Hepatocyte (in vitro differentiated cells): Measurements from ENCODE around the gene WDFY2. TPM values are rescaled to one million over a fixed set of nuclear protein-coding genes. Genes with fewer than 3 reads are reported as not detected.

ENCODE experiments used
- DNase-seq: peaks from one replicate; pipeline ENCODE4 v3.0.0-alpha.2; 2016; ENCODE audit warnings: low spot score
- H2AFZ ChIP-seq: fragments of 200-600 bp; sonication (generic); 2 replicates; pipeline ENCODE4 v1.6.0; 2016; ENCODE audit warnings: antibody characterized with exemption, mild to moderate bottlenecking
- H3K27ac ChIP-seq: fragments of 200-600 bp; sonication (generic); 2 replicates; pipeline ENCODE4 v1.5.1; 2016; ENCODE audit warnings: mild to moderate bottlenecking
- H3K27me3 ChIP-seq: fragments of 200-600 bp; sonication (generic); 2 replicates; pipeline ENCODE4 v1.6.1; 2016
- H3K36me3 ChIP-seq: fragments of 200-600 bp; sonication (generic); replicated peaks from 2 replicates; pipeline ENCODE4 v1.5.1; 2016; ENCODE audit warnings: low read depth; ENCODE audit not compliant: insufficient read depth
- H3K4me1 ChIP-seq: fragments of 200-600 bp; sonication (generic); 2 replicates; pipeline ENCODE4 v1.5.1; 2016; ENCODE audit warnings: mild to moderate bottlenecking, moderate library complexity; ENCODE audit not compliant: insufficient read depth
- H3K4me2 ChIP-seq: fragments of 200-600 bp; sonication (generic); 2 replicates; pipeline ENCODE4 v1.6.0; 2016
- H3K4me3 ChIP-seq: fragments of 200-600 bp; sonication (generic); 2 replicates; pipeline ENCODE4 v1.5.1; 2016; ENCODE audit warnings: mild to moderate bottlenecking
- H3K79me2 ChIP-seq: fragments of 200-600 bp; sonication (generic); 2 replicates; pipeline ENCODE4 v1.6.0; 2017; ENCODE audit warnings: mild to moderate bottlenecking
- H3K9me2 ChIP-seq: fragments of 200-600 bp; sonication (generic); replicated peaks from 2 replicates; pipeline ENCODE4 v1.6.0; 2017; ENCODE audit warnings: mild to moderate bottlenecking; ENCODE audit not compliant: insufficient read depth
- H3K9me3 ChIP-seq: fragments of 200-600 bp; sonication (generic); 2 replicates; pipeline ENCODE4 v1.5.1; 2016; ENCODE audit warnings: low read depth, mild to moderate bottlenecking
- H4K20me1 ChIP-seq: fragments of 200-600 bp; sonication (generic); 2 replicates; pipeline ENCODE4 v1.6.0; 2016; ENCODE audit warnings: mild to moderate bottlenecking; ENCODE audit not compliant: insufficient read depth, poor library complexity, severe bottlenecking
- EZH2 ChIP-seq: fragments of 200-600 bp; sonication (generic); IDR thresholded peaks from 2 replicates; pipeline ENCODE4 v1.6.1; 2016; ENCODE audit warnings: antibody characterized with exemption, mild to moderate bottlenecking, borderline replicate concordance
- EZH2phosphoT487 ChIP-seq: fragments of 200-600 bp; sonication (generic); IDR thresholded peaks from one replicate; pipeline ENCODE4 v1.6.1; 2018; ENCODE audit warnings: antibody characterized with exemption, mild to moderate bottlenecking, low read depth, moderate library complexity; ENCODE audit not compliant: unreplicated experiment, severe bottlenecking
- WGBS: methylation state at CpG from one replicate; pipeline ENCODE4 v1.1.6; 2016; ENCODE audit warnings: low lambda C conversion rate; ENCODE audit errors: missing lambda C conversion rate; 5-methylcytosine and 5-hydroxymethylcytosine counted together
- polyA plus RNA-seq: library from polyadenylated mRNA; unstranded; fragments of >200 nt; fragmentation: Nextera tagmentation; extraction: Ambion mirVana; gene quantifications from 2 replicates; pipeline ENCODE4 v1.2.1, GENCODE V29; 2016
- total RNA-seq: library from RNA; depleted of rRNA; stranded (reverse); fragments of >200 nt; gene quantifications from 2 replicates; pipeline ENCODE4 v1.2.3, GENCODE V29; 2014
- TF ChIP-seq, protein P1 (sequence below): fragments of 200-600 bp; sonication (generic); IDR thresholded peaks from 2 replicates; pipeline ENCODE4 v1.5.1; 2016; ENCODE audit warnings: antibody characterized with exemption, mild to moderate bottlenecking; ENCODE audit not compliant: poor library complexity

The WDFY2 gene
- total and polyA plus RNA-seq, 2 experiments from 2014 or later = 9.0 to 9.1 TPM

DNA sequence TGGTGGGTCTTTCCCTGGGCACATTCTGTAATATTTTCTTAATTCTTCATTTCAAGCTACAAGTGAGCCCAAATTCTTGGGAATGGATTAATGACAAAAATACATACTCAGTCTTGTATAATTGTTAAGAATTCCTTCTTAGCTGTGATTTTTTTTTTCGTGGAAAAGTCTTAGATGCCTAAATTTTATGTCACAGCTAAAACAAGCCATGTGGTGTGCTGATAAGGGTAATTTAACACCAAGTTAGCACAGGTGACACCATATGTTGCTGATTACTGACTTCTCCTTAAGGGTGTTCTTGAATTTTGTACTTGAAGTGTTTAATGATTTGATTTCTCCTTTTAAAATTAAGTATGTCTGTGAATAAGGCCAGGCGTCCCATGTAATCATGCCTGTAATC lies 29.3 kb downstream of the WDFY2 start:
- H3K4me3 ChIP-seq = no peak overlapping the region
- 82% methylated on average over 2 of the region's 2 CpGs for WGBS
- no peak overlapping the region for H2AFZ ChIP-seq
- H3K79me2 ChIP-seq = peaks cover 29% of the 10 kb centered on the region
- DNase-seq = no peak
- no peak overlapping the region for H3K27ac ChIP-seq
- no peaks in the 10 kb centered on the region for H3K9me2 ChIP-seq
- H3K4me1 ChIP-seq = no peaks in the 10 kb centered on the region
- H3K9me3 ChIP-seq = no peaks in the 10 kb centered on the region
- TF ChIP-seq EZH2phosphoT487 (no peak), EZH2 (no peak)
- TF ChIP-seq, protein P1, sequence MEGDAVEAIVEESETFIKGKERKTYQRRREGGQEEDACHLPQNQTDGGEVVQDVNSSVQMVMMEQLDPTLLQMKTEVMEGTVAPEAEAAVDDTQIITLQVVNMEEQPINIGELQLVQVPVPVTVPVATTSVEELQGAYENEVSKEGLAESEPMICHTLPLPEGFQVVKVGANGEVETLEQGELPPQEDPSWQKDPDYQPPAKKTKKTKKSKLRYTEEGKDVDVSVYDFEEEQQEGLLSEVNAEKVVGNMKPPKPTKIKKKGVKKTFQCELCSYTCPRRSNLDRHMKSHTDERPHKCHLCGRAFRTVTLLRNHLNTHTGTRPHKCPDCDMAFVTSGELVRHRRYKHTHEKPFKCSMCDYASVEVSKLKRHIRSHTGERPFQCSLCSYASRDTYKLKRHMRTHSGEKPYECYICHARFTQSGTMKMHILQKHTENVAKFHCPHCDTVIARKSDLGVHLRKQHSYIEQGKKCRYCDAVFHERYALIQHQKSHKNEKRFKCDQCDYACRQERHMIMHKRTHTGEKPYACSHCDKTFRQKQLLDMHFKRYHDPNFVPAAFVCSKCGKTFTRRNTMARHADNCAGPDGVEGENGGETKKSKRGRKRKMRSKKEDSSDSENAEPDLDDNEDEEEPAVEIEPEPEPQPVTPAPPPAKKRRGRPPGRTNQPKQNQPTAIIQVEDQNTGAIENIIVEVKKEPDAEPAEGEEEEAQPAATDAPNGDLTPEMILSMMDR = no peak
- H4K20me1 ChIP-seq = no peaks in the 10 kb centered on the region
- no peaks in the 10 kb centered on the region for H3K36me3 ChIP-seq
- H3K27me3 ChIP-seq = no peaks in the 10 kb centered on the region
- no peak overlapping the region for H3K4me2 ChIP-seq

DNA sequence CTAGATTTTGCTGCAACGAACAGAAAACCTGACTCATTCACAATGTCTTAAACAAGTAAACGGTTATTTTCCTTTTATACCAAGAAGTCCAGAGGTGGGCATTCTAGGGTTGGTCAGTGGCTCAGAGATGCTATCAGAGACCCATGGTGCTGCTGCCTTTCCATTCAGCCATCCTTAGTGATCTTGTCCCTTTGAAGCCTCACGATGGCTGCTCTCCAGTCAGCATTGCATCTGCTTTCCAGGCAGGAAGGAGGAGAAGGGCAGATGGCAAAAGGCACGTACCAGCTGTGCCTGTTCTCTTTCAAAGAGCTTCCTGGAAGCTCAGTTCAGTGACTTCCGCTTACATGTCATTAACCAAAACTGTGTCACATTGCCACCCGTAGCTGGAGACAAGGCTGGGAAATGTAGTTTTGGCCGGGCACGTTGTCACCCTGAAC lies 30.1 kb downstream of the WDFY2 start:
- no peaks in the 10 kb centered on the region for H4K20me1 ChIP-seq
- H3K9me3 ChIP-seq = no peaks in the 10 kb centered on the region
- DNase-seq = no peak
- H2AFZ ChIP-seq = no peak overlapping the region
- H3K79me2 ChIP-seq = peaks cover 23% of the 10 kb centered on the region
- TF ChIP-seq, protein P1 = no peak
- TF ChIP-seq EZH2phosphoT487 (no peak), EZH2 (no peak)
- H3K27me3 ChIP-seq = no peaks in the 10 kb centered on the region
- 84% methylated on average over 8 of the region's 8 CpGs for WGBS
- H3K27ac ChIP-seq = no peak overlapping the region
- no peaks in the 10 kb centered on the region for H3K4me1 ChIP-seq
- H3K9me2 ChIP-seq = no peaks in the 10 kb centered on the region
- no peaks in the 10 kb centered on the region for H3K36me3 ChIP-seq
- H3K4me2 ChIP-seq = no peak overlapping the region
- H3K4me3 ChIP-seq = no peak overlapping the region

- H3K4me3 ChIP-seq = no peak overlapping the region
- H3K4me1 ChIP-seq = no peaks in the 10 kb centered on the region
- no peaks in the 10 kb centered on the region for H3K27me3 ChIP-seq
- H3K36me3 ChIP-seq = no peaks in the 10 kb centered on the region
- no peak for TF ChIP-seq EZH2
- TF ChIP-seq, protein P1 = no peak
- no peak for TF ChIP-seq EZH2phosphoT487
- no peak overlapping the region for H3K4me2 ChIP-seq
- peaks cover 31% of the 10 kb centered on the region for H3K79me2 ChIP-seq
- no peak overlapping the region for H2AFZ ChIP-seq
- H3K27ac ChIP-seq = no peak overlapping the region
- no peak for DNase-seq
- 100% methylated on average over 1 of the region's 1 CpG for WGBS
- no peaks in the 10 kb centered on the region for H4K20me1 ChIP-seq
- H3K9me3 ChIP-seq = no peaks in the 10 kb centered on the region
- H3K9me2 ChIP-seq = no peaks in the 10 kb centered on the region
Measured at GRCh38 chr13:51618626-51619025, 34.4 kb downstream of the WDFY2 start.

DNA sequence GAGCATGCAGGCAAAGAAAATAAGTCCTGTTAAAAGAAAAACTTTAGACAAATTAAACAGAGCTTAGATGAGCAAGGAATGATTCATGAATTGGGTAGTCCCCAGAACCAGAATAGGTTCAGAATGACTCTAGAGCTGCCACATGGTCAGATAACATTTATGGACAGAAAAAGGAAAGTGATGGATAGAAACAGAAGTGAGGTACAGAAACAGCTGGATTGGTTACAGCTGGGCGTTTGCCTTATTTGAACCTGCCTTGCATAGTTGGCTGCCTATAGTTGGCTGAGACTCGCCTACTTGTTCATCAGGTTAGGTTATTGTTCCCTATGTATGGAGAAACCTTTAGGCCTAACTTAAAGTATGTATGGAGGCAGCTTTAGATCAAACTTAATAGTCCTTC lies 35.4 kb downstream of the WDFY2 start:
- Histone ChIP-seq H3K79me2 (peaks cover 30% of the 10 kb centered on the region), H3K36me3 (no peaks in the 10 kb centered on the region), H3K27ac (no peak overlapping the region), H3K9me2 (no peaks in the 10 kb centered on the region), H3K9me3 (no peaks in the 10 kb centered on the region), H3K4me1 (no peaks in the 10 kb centered on the region), H3K4me3 (no peak overlapping the region), H3K4me2 (no peak overlapping the region), H3K27me3 (no peaks in the 10 kb centered on the region), H4K20me1 (no peaks in the 10 kb centered on the region), H2AFZ (no peak overlapping the region)
- TF ChIP-seq, protein P1 = no peak
- no peak for TF ChIP-seq EZH2phosphoT487
- TF ChIP-seq EZH2 = no peak
- WGBS = 89% methylated on average over 2 of the region's 2 CpGs
- no peak for DNase-seq
